AG10803 (cell line): Measurements from ENCODE around the gene SYPL1.

Experiments used
- DNase-seq: peaks from one replicate; pipeline ENCODE4 v3.0.0; 2010; ENCODE audit warnings: low read depth
- H3K4me3 ChIP-seq: 2 replicates; pipeline ENCODE4 v1.5.1; 2011; ENCODE audit warnings: mild to moderate bottlenecking, low read length, control low read depth
- TF ChIP-seq, protein P1 (sequence below): conservative IDR thresholded peaks from 2 replicates; pipeline ENCODE4 v1.5.1; 2011; ENCODE audit warnings: mild to moderate bottlenecking, low read length, control low read depth, inconsistent platforms

The SYPL1 gene

DNA sequence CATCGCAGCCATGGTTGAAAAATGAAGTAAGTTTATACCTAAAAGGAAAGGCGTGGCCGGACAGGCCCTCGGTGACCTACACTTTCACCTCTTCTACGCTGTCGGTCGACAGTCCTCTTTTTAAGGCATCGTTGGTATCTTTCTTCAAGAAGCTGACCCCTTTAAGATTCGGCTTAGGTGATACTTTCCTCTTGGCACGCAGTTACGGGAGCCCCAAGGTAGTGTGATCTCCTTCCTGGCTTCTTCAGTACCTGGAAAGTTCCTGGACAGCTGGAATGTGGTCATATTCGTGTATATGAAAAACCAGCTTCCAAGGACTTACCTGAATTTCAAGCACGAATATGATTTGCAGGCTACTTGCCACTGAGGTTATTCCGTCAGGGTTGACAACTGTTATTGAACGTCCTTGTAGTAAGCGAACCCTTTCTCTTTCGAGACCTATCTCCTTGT lies 885 bp upstream of the SYPL1 start:
- H3K4me3 ChIP-seq: peak overlapping the region; percentile 54; the same call in 1 of the 2 replicates
- TF ChIP-seq, protein P1, sequence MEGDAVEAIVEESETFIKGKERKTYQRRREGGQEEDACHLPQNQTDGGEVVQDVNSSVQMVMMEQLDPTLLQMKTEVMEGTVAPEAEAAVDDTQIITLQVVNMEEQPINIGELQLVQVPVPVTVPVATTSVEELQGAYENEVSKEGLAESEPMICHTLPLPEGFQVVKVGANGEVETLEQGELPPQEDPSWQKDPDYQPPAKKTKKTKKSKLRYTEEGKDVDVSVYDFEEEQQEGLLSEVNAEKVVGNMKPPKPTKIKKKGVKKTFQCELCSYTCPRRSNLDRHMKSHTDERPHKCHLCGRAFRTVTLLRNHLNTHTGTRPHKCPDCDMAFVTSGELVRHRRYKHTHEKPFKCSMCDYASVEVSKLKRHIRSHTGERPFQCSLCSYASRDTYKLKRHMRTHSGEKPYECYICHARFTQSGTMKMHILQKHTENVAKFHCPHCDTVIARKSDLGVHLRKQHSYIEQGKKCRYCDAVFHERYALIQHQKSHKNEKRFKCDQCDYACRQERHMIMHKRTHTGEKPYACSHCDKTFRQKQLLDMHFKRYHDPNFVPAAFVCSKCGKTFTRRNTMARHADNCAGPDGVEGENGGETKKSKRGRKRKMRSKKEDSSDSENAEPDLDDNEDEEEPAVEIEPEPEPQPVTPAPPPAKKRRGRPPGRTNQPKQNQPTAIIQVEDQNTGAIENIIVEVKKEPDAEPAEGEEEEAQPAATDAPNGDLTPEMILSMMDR: no peak
- DNase-seq: no peak

DNA sequence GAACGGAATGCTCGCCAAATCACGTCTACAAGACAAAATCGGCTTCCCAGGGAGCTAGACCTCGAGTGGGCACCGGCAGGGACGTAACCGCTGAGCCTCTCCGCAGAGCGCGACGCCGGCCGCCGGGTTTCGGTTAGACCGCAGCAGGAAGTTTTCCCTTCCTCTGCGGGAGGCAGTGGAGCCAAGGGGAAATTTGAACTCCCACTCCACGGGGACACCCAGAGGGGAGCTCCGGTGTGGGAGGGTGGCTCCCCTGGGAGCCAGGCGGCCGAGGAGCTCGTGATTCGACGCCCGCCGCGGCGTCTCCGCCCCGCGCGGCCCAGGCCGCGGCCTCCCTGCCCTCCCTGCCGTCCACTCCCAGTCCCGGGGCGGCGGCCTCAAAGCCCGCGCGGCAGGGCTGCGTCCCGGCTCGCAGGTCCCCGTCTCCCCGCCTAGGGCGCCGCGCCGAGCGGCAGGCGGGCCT lies 426 bp downstream of the SYPL1 start:
- peak; percentile 74 for DNase-seq
- TF ChIP-seq, protein P1: no peak
- H3K4me3 ChIP-seq: peak overlapping the region; percentile 76

DNA sequence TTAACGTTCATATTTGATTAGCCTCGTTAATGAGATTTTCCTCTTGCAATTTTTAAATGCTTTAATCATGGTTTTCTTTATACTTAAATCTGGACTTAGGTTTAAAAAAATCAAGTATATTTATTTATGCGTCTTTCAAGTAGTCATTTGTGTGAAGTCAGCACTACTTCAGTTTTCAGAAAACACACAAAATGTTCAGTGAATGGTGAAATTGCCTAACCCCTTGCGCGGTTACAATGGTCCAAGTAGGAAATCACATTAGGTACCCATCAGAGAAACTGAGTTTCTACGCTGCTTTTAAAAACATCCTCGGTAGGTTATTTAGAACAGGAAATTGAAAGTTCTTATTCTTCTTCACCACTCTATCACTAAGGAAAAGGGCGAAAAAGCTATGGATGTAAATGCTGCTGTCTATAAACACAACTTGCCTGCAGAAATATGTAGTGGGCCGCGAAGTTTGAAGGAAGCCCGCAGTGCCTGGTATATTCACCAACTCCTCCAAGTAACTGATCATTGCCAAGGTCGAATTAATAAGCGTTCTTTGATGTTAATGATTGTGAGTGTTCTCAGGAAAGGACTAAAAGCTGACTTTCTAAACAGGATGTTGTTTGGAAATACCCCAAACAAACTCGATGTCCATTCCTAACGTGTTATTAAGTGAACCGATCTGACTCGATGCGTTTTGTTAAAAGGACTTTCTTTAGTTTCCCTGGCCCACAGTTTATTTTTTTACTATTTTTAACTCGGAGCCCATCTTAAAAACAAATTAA lies 1.0 kb downstream of the SYPL1 start:
- DNase-seq: peak; percentile 36
- TF ChIP-seq, protein P1: no peak
- H3K4me3 ChIP-seq: peak overlapping the region; percentile 76

DNA sequence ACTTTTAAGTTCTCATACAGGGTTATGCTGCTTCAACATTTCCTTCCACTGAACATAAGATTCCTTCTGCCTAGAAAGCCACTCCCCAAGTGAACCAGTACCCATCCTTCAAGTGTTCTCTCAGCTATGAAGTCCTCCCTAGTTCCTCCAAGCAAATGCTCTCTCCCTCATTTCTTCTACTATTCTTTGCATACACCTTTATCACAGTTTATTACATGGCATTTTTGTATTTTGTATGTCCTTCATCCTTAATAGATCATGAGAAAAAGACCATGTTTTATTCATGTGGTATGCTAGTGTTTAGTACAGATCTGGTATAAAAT lies 1.9 kb downstream of the SYPL1 start:
- peak; percentile 12 for DNase-seq
- TF ChIP-seq, protein P1: no peak
- H3K4me3 ChIP-seq: peak overlapping the region; percentile 76

DNA sequence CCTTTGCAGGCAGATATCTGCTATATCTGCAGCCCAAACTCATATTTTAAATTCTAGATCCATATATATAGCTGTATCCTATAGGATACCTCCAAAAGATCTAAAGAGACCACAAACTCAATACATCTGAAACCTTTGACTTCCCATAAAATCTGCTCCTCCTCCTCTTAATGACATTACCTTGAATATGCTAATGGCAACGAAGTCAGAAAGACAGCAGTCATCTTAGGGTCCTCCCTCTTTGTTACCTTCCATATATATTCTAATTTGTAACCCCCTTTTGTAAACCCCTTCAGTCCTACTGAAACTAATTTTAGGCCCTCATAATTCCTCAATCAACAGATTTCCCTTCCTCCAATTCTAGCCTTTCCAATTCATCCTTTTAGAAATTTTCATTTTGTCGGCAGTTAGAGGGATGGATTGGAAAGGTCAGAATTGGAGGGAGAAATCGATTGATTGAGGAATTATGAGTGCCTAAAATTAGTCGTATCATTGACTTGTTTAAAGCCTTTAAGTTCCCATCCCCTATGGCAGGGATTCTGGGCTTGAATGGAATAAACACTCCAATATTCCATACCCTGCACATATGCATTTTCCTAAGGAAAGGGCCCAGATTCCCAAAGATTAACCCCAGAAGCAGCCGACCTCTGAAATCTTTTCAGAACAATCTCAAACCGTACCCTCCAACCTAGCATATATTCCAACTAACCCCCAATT lies 2.4 kb downstream of the SYPL1 start:
- no peak overlapping the region; the same call in 1 of the 2 replicates for H3K4me3 ChIP-seq
- TF ChIP-seq, protein P1: no peak
- no peak for DNase-seq

DNA sequence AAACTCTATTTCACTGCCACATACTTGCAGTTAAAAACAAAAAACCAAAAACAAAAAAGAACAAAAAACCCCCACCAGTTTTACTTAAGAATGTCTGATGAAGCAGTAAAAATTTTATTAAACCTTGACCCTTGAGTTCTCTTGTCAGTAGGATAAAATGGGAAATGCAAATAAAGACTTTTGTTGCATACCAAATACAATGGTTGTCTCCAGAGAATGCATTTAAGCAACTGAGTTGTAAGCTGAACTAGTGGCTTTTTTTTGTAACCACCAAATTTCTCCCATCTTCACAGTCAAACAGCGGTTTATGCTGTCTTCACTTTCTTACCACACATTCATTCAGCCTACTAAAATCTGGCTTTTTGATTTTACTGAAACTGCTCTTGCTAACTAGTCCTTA lies 3.1 kb downstream of the SYPL1 start:
- peak; percentile 47 for DNase-seq
- H3K4me3 ChIP-seq: no peak overlapping the region
- TF ChIP-seq, protein P1: no peak
